OCI-LY3 (cell line): ENCODE measurements around the gene CDC42EP5.

ENCODE experiments used
- EZH2phosphoT487 ChIP-seq: fragments of 200-600 bp; shearing (Covaris generic); IDR thresholded peaks from 2 replicates; pipeline ENCODE4 v1.6.1; 2018; ENCODE audit warnings: antibody characterized with exemption, mixed run types, low read depth
- TF ChIP-seq, protein P1 (sequence below): fragments of 200-600, 300-600 bp; sonication (generic); IDR thresholded peaks from 2 replicates; pipeline ENCODE4 v1.5.1; 2014; ENCODE audit warnings: antibody characterized with exemption, low read length, low read depth

DNA sequence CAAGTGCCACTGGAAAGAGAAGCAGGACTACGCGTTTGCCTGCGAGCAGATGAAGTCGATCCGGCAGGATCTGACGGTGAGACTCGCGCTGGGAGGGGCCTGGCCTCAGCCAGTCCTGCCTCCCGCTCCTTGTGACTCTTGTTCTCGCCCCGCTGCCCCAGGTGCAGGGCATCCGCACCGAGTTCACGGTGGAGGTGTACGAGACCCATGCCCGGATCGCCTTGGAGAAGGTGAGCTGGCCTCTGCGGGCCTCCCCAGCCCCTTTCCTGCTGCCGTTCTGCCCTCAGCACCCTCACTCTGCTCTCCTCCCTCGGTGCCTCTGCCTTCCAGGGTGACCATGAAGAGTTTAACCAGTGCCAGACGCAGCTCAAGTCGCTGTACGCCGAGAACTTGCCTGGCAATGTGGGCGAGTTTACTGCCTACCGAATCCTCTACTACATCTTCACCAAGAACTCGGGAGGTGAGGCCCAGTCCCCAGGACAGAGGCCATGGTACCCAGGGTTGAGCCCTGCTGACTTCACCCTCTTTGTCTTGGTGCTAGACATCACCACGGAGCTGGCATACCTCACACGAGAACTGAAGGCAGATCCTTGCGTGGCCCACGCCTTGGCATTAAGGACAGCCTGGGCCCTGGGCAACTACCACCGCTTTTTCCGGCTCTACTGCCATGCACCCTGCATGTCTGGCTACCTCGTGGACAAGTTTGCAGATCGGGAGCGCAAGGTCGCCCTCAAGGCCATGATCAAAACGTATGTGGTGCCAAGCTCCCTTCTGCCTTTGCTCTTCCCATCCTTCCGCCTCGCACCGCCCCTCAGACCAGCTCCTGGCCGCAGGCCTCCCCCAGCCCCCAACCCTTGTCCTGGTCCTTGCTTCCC is 15.1 kb downstream of the CDC42EP5 start:
- TF ChIP-seq EZH2phosphoT487, result no peak
- TF ChIP-seq, protein P1, sequence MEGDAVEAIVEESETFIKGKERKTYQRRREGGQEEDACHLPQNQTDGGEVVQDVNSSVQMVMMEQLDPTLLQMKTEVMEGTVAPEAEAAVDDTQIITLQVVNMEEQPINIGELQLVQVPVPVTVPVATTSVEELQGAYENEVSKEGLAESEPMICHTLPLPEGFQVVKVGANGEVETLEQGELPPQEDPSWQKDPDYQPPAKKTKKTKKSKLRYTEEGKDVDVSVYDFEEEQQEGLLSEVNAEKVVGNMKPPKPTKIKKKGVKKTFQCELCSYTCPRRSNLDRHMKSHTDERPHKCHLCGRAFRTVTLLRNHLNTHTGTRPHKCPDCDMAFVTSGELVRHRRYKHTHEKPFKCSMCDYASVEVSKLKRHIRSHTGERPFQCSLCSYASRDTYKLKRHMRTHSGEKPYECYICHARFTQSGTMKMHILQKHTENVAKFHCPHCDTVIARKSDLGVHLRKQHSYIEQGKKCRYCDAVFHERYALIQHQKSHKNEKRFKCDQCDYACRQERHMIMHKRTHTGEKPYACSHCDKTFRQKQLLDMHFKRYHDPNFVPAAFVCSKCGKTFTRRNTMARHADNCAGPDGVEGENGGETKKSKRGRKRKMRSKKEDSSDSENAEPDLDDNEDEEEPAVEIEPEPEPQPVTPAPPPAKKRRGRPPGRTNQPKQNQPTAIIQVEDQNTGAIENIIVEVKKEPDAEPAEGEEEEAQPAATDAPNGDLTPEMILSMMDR, result no peak
